Measurements from ENCODE around the gene FBN2. TPM values are rescaled to one million over a fixed set of nuclear protein-coding genes. Genes with fewer than 3 reads are reported as not detected.
A peak's percentile ranks its signal among the peaks of the same experiment; 100 is the strongest.

Gene FBN2
- total RNA-seq, 1 experiment from 2014 or later = 1.6 TPM

- Histone ChIP-seq H3K4me1 (ENCODE audit: insufficient read depth, low read length, poor library complexity, severe bottlenecking) (no peaks in the 10 kb centered on the region), H3K36me3 (ENCODE audit: insufficient read depth, low read length, poor library complexity, severe bottlenecking) (no peaks in the 10 kb centered on the region), H3K9me3 (ENCODE audit: low read depth, low read length, poor library complexity, severe bottlenecking) (no peaks in the 10 kb centered on the region), H3K27ac (ENCODE audit: low read depth, low read length, poor library complexity, severe bottlenecking) (no peak overlapping the region), H3K4me3 (ENCODE audit: low read depth, low read length, poor library complexity, severe bottlenecking) (no peak overlapping the region), H3K27me3 (replicated peaks; ENCODE audit: insufficient read depth, low read depth, low read length, poor library complexity) (peaks cover 2% of the 10 kb centered on the region)
- intact Hi-C loops (cut with micrococcal nuclease; ENCODE audit: unreplicated experiment) = loop anchor here (2.0 to 10.0 kb wide), 7 partner anchors 285 to 1641 kb away; no protein-coding TSS in a partner anchor
- no TSS peak for BruUV-seq (replicated peaks)
- TF ChIP-seq EZH2 (IDR thresholded peaks at IDR 0.05; ENCODE audit: borderline replicate concordance, low read depth, low read length, poor library complexity, severe bottlenecking) (no peak), CTCF (conservative IDR thresholded peaks at IDR 0.05; ENCODE audit: low read depth, low read length) (peak; percentile 79)
- DNase-seq (ENCODE audit: low spot score) = peak; percentile 71
- POLR2A ChIA-PET (ENCODE audit: low non-redundant PET) = no interaction called here
- CTCF ChIA-PET = no interaction called here
These were observed 324.7 kb downstream of the FBN2 start for GRCh38 chr5:128213340-128213739.

GRCh38 chr5:128212191-128212806 lies 325.7 kb downstream of the FBN2 start:
- CTCF ChIA-PET = no interaction called here
- TF ChIP-seq EZH2 (IDR thresholded peaks at IDR 0.05; ENCODE audit: borderline replicate concordance, low read depth, low read length, poor library complexity, severe bottlenecking) = no peak
- TF ChIP-seq CTCF (conservative IDR thresholded peaks at IDR 0.05; ENCODE audit: low read depth, low read length) = no peak
- Histone ChIP-seq H3K4me3 (ENCODE audit: low read depth, low read length, poor library complexity, severe bottlenecking) (no peak overlapping the region), H3K36me3 (ENCODE audit: insufficient read depth, low read length, poor library complexity, severe bottlenecking) (no peaks in the 10 kb centered on the region), H3K9me3 (ENCODE audit: low read depth, low read length, poor library complexity, severe bottlenecking) (no peaks in the 10 kb centered on the region), H3K4me1 (ENCODE audit: insufficient read depth, low read length, poor library complexity, severe bottlenecking) (no peaks in the 10 kb centered on the region), H3K27ac (ENCODE audit: low read depth, low read length, poor library complexity, severe bottlenecking) (no peak overlapping the region), H3K27me3 (replicated peaks; ENCODE audit: insufficient read depth, low read depth, low read length, poor library complexity) (peaks cover 3% of the 10 kb centered on the region)
- no peak for DNase-seq (ENCODE audit: low spot score)
- POLR2A ChIA-PET (ENCODE audit: low non-redundant PET) = no interaction called here
- no TSS peak for BruUV-seq (replicated peaks)
- intact Hi-C loops (cut with micrococcal nuclease; ENCODE audit: unreplicated experiment) = loop anchor here (2.0 to 10.0 kb wide), 7 partner anchors 287 to 1643 kb away; no protein-coding TSS in a partner anchor

- Histone ChIP-seq H3K9me3 (ENCODE audit: low read depth, low read length, poor library complexity, severe bottlenecking) (no peaks in the 10 kb centered on the region), H3K27ac (ENCODE audit: low read depth, low read length, poor library complexity, severe bottlenecking) (no peak overlapping the region), H3K36me3 (ENCODE audit: insufficient read depth, low read length, poor library complexity, severe bottlenecking) (no peaks in the 10 kb centered on the region), H3K27me3 (replicated peaks; ENCODE audit: insufficient read depth, low read depth, low read length, poor library complexity) (peaks cover 3% of the 10 kb centered on the region), H3K4me3 (ENCODE audit: low read depth, low read length, poor library complexity, severe bottlenecking) (no peak overlapping the region), H3K4me1 (ENCODE audit: insufficient read depth, low read length, poor library complexity, severe bottlenecking) (no peaks in the 10 kb centered on the region)
- TF ChIP-seq CTCF (conservative IDR thresholded peaks at IDR 0.05; ENCODE audit: low read depth, low read length) (no peak), EZH2 (IDR thresholded peaks at IDR 0.05; ENCODE audit: borderline replicate concordance, low read depth, low read length, poor library complexity, severe bottlenecking) (no peak)
- ChIA-PET CTCF (no interaction called here), POLR2A (ENCODE audit: low non-redundant PET) (no interaction called here)
- no TSS peak for BruUV-seq (replicated peaks)
- no peak for DNase-seq (ENCODE audit: low spot score)
- intact Hi-C loops (cut with micrococcal nuclease; ENCODE audit: unreplicated experiment) = loop anchor here (10.0 kb wide), 1 partner anchor 1554 kb away; no protein-coding TSS in a partner anchor
These were observed 329.6 kb downstream of the FBN2 start for GRCh38 chr5:128208436-128208835.

Measured in A673 (cell line).